Skeletal muscle satellite cell (primary cell): ENCODE measurements around the gene SIRPD. TPM values are rescaled to one million over a fixed set of nuclear protein-coding genes. Genes with fewer than 3 reads are reported as not detected.

Source experiments
- H3K27me3 ChIP-seq: 2 replicates; pipeline ENCODE4 v1.7.0; 2013; ENCODE audit warnings: low read length; ENCODE audit not compliant: control insufficient read depth, insufficient read depth
- H3K36me3 ChIP-seq: 2 replicates; pipeline ENCODE4 v1.7.0; 2013; ENCODE audit warnings: mild to moderate bottlenecking, control low read depth, low read length; ENCODE audit not compliant: insufficient read depth
- H3K4me1 ChIP-seq: 2 replicates; pipeline ENCODE4 v1.7.0; 2013; ENCODE audit warnings: low read length; ENCODE audit not compliant: control insufficient read depth, insufficient read depth
- H3K4me2 ChIP-seq: 2 replicates; pipeline ENCODE4 v1.7.0; 2013; ENCODE audit warnings: mild to moderate bottlenecking, low read length
- H3K4me3 ChIP-seq: 2 replicates; pipeline ENCODE4 v1.7.0; 2013; ENCODE audit warnings: low read length
- H3K9ac ChIP-seq: 2 replicates; pipeline ENCODE4 v1.7.0; 2013; ENCODE audit warnings: mild to moderate bottlenecking, low read depth, low read length, moderate library complexity
- H3K9me3 ChIP-seq: replicated peaks from 2 replicates; pipeline ENCODE4 v1.7.0; 2013; ENCODE audit warnings: mild to moderate bottlenecking, control low read depth, low read length
- small RNA-seq: library from RNA; depleted of rRNA; stranded (forward); fragments of <200 nt; gene quantifications from one replicate; pipeline ENCODE3, GENCODE V24; 2012

SIRPD gene

GRCh38 chr20:1493536-1493935 is 64.0 kb downstream of the SIRPD start:
- no peaks in the 10 kb centered on the region for H3K9me3 ChIP-seq
- H3K4me2 ChIP-seq: no peak overlapping the region
- H3K4me1 ChIP-seq: no peaks in the 10 kb centered on the region
- no peak overlapping the region for H3K9ac ChIP-seq
- no peaks in the 10 kb centered on the region for H3K36me3 ChIP-seq
- H3K27me3 ChIP-seq: peaks cover 67% of the 10 kb centered on the region
- no peak overlapping the region for H3K4me3 ChIP-seq

GRCh38 chr20:1491860-1492642 is 65.5 kb downstream of the SIRPD start:
- Histone ChIP-seq H3K4me3 (no peak overlapping the region), H3K4me2 (no peak overlapping the region), H3K27me3 (peaks cover 69% of the 10 kb centered on the region), H3K4me1 (no peaks in the 10 kb centered on the region), H3K36me3 (no peaks in the 10 kb centered on the region), H3K9ac (no peak overlapping the region), H3K9me3 (no peaks in the 10 kb centered on the region)

GRCh38 chr20:1491281-1491840 is 66.1 kb downstream of the SIRPD start, which contains the start of gene SIRPB2:
Gene SIRPB2, minus strand, starts transcription at chr20:1491420. Its CDS starts 61 bp downstream, at chr20:1491359.
- H3K9me3 ChIP-seq: no peaks in the 10 kb centered on the region
- H3K4me1 ChIP-seq: no peaks in the 10 kb centered on the region
- no peak within 1 kb of the TSS for H3K9ac ChIP-seq
- no peak within 1 kb of the TSS for H3K4me3 ChIP-seq
- H3K36me3 ChIP-seq: no peaks in the 10 kb centered on the region
- H3K4me2 ChIP-seq: no peak within 1 kb of the TSS
- H3K27me3 ChIP-seq: peaks cover 72% of the 10 kb centered on the region

- no peak overlapping the region for H3K4me2 ChIP-seq
- H3K27me3 ChIP-seq: peaks cover 69% of the 10 kb centered on the region
- H3K9me3 ChIP-seq: no peaks in the 10 kb centered on the region
- no peak overlapping the region for H3K4me3 ChIP-seq
- no peaks in the 10 kb centered on the region for H3K4me1 ChIP-seq
- H3K36me3 ChIP-seq: no peaks in the 10 kb centered on the region
- H3K9ac ChIP-seq: no peak overlapping the region
Observed at GRCh38 chr20:1490643-1491195, 66.8 kb downstream of the SIRPD start.

GRCh38 chr20:1489764-1490436 is 67.6 kb downstream of the SIRPD start:
- H3K4me3 ChIP-seq: no peak overlapping the region
- H3K4me1 ChIP-seq: no peaks in the 10 kb centered on the region
- no peaks in the 10 kb centered on the region for H3K9me3 ChIP-seq
- H3K4me2 ChIP-seq: no peak overlapping the region
- no peaks in the 10 kb centered on the region for H3K36me3 ChIP-seq
- H3K9ac ChIP-seq: no peak overlapping the region
- peaks cover 64% of the 10 kb centered on the region for H3K27me3 ChIP-seq

GRCh38 chr20:1489325-1489724 is 68.2 kb downstream of the SIRPD start:
- Histone ChIP-seq H3K36me3 (no peaks in the 10 kb centered on the region), H3K4me2 (no peak overlapping the region), H3K4me3 (no peak overlapping the region), H3K9ac (no peak overlapping the region), H3K9me3 (no peaks in the 10 kb centered on the region), H3K27me3 (peaks cover 60% of the 10 kb centered on the region), H3K4me1 (peaks cover 4% of the 10 kb centered on the region)

- Histone ChIP-seq H3K9me3 (no peaks in the 10 kb centered on the region), H3K27me3 (peaks cover 33% of the 10 kb centered on the region), H3K36me3 (no peaks in the 10 kb centered on the region), H3K4me3 (no peak overlapping the region), H3K4me1 (peaks cover 9% of the 10 kb centered on the region), H3K9ac (no peak overlapping the region), H3K4me2 (no peak overlapping the region)
Observed at GRCh38 chr20:1486566-1486965, 70.9 kb downstream of the SIRPD start.

GRCh38 chr20:1484438-1485116 is 72.9 kb downstream of the SIRPD start:
- H3K36me3 ChIP-seq: no peaks in the 10 kb centered on the region
- no peak overlapping the region for H3K9ac ChIP-seq
- no peaks in the 10 kb centered on the region for H3K9me3 ChIP-seq
- H3K4me2 ChIP-seq: peak overlapping the region; percentile 0
- no peak overlapping the region for H3K4me3 ChIP-seq
- H3K4me1 ChIP-seq: peaks cover 9% of the 10 kb centered on the region
- H3K27me3 ChIP-seq: peaks cover 26% of the 10 kb centered on the region

Small RNAs within 50 kb of the gene (small RNA-seq; reads per million reads assigned to genes)
- gene RNU6-917P: not detected
